Neural cell (in vitro differentiated cells): Measurements from ENCODE around the gene WNT7B. TPM values are rescaled to one million over a fixed set of nuclear protein-coding genes. Genes with fewer than 3 reads are reported as not detected.

Source experiments
- H2AFZ ChIP-seq: fragments of 200-600, 300-800 bp; sonication (generic), shearing (Covaris generic); 2 replicates; pipeline ENCODE4 v1.6.0; 2014; ENCODE audit warnings: low read depth, mild to moderate bottlenecking, antibody characterized with exemption, low read length, moderate library complexity
- H3F3A ChIP-seq: fragments of 200-600 bp; shearing (Covaris generic); 2 replicates; pipeline ENCODE4 v1.6.1; 2016; ENCODE audit warnings: mild to moderate bottlenecking, moderate library complexity, mixed read lengths, antibody characterized with exemption, low read length; ENCODE audit not compliant: insufficient read depth, poor library complexity, severe bottlenecking
- H3K27ac ChIP-seq: fragments of 200-600, 300-800 bp; sonication (generic), shearing (Covaris generic); 2 replicates; pipeline ENCODE4 v1.5.1; 2014; ENCODE audit warnings: mild to moderate bottlenecking, low read length, moderate library complexity
- H3K27me3 ChIP-seq: fragments of 300-800, 200-600 bp; sonication (generic), shearing (Covaris generic); 2 replicates; pipeline ENCODE4 v1.6.0; 2014; ENCODE audit warnings: mild to moderate bottlenecking, low read depth, low read length, moderate library complexity; ENCODE audit not compliant: insufficient read depth
- H3K36me3 ChIP-seq: fragments of 300-800, 200-600 bp; sonication (generic), shearing (Covaris generic); 2 replicates; pipeline ENCODE4 v1.5.1; 2014; ENCODE audit warnings: mild to moderate bottlenecking, antibody characterized with exemption, low read length, moderate library complexity; ENCODE audit not compliant: insufficient read depth
- H3K4me2 ChIP-seq: fragments of 300-800, 200-600 bp; sonication (generic), shearing (Covaris generic); 2 replicates; pipeline ENCODE4 v1.6.0; 2014; ENCODE audit warnings: mild to moderate bottlenecking, low read length
- H3K4me3 ChIP-seq: fragments of 300-800, 200-600 bp; sonication (generic), shearing (Covaris generic); 2 replicates; pipeline ENCODE4 v1.5.1; 2014; ENCODE audit warnings: mild to moderate bottlenecking, low read length, moderate library complexity
- H3K79me2 ChIP-seq: fragments of 200-600 bp; shearing (Covaris generic); replicated peaks from 2 replicates; pipeline ENCODE4 v1.6.0; 2014; ENCODE audit warnings: mild to moderate bottlenecking, low read length, moderate library complexity; ENCODE audit not compliant: insufficient read depth
- H3K9ac ChIP-seq: fragments of 300-800, 200-600 bp; sonication (generic), shearing (Covaris generic); 2 replicates; pipeline ENCODE4 v1.6.1; 2016; ENCODE audit warnings: mild to moderate bottlenecking, low read length, mixed read lengths
- H3K9me2 ChIP-seq: fragments of 200-600 bp; shearing (Covaris generic); 2 replicates; pipeline ENCODE4 v1.6.1; 2016; ENCODE audit warnings: mild to moderate bottlenecking, low read length, mixed read lengths; ENCODE audit not compliant: insufficient read depth
- H3K9me3 ChIP-seq: fragments of 200-600, 300-800 bp; sonication (generic), shearing (Covaris generic); 2 replicates; pipeline ENCODE4 v1.6.1; 2016; ENCODE audit warnings: mild to moderate bottlenecking, mixed run types, low read length, moderate library complexity, mixed read lengths
- H4K20me1 ChIP-seq: fragments of 200-600 bp; shearing (Covaris generic); 2 replicates; pipeline ENCODE4 v1.6.1; 2016; ENCODE audit warnings: mild to moderate bottlenecking, mixed run types; ENCODE audit not compliant: insufficient read depth
- EP300 ChIP-seq: fragments of 450-650 bp; conservative IDR thresholded peaks from 2 replicates; pipeline ENCODE4 v1.6.1; 2014; ENCODE audit warnings: antibody characterized with exemption, mild to moderate bottlenecking, moderate library complexity; ENCODE audit not compliant: poor library complexity, severe bottlenecking
- EZH2 ChIP-seq: fragments of 200-600, 300-800 bp; shearing (Covaris generic), sonication (generic); IDR thresholded peaks from 2 replicates; pipeline ENCODE4 v1.6.1; 2014; ENCODE audit warnings: antibody characterized with exemption, low read length, borderline replicate concordance, mild to moderate bottlenecking; ENCODE audit not compliant: insufficient read depth, poor library complexity, severe bottlenecking
- MXI1 ChIP-seq: fragments of 450-650 bp; conservative IDR thresholded peaks from 2 replicates; pipeline ENCODE4 v1.6.1; 2014; ENCODE audit warnings: antibody characterized with exemption, mild to moderate bottlenecking; ENCODE audit not compliant: poor library complexity, severe bottlenecking
- POLR2AphosphoS5 ChIP-seq: IDR thresholded peaks from 2 replicates; pipeline ENCODE4 v1.6.1; 2012
- RAD21 ChIP-seq: fragments of 450-650 bp; conservative IDR thresholded peaks from 2 replicates; pipeline ENCODE4 v1.6.1; 2014; ENCODE audit warnings: antibody characterized with exemption, mild to moderate bottlenecking, moderate library complexity
- SMC3 ChIP-seq: fragments of 450-650 bp; conservative IDR thresholded peaks from 2 replicates; pipeline ENCODE4 v1.6.1; 2014; ENCODE audit warnings: antibody characterized with exemption, mild to moderate bottlenecking, moderate library complexity; ENCODE audit not compliant: poor library complexity
- TAF1 ChIP-seq: IDR thresholded peaks from 2 replicates; pipeline ENCODE4 v1.6.1; 2012; ENCODE audit warnings: low read depth
- polyA plus RNA-seq: library from polyadenylated mRNA; depleted of rRNA; stranded (reverse); fragments of >200 nt; gene quantifications from 2 replicates; pipeline ENCODE4 v1.2.3, GENCODE V29; 2014
- TF ChIP-seq, protein P1 (sequence below): fragments of 450-650 bp; IDR thresholded peaks from 2 replicates; pipeline ENCODE4 v1.5.1; 2014; ENCODE audit warnings: antibody characterized with exemption, mild to moderate bottlenecking, moderate library complexity; ENCODE audit not compliant: poor library complexity, severe bottlenecking
- TF ChIP-seq, protein P2 (sequence below): IDR thresholded peaks from 2 replicates; pipeline ENCODE4 v1.6.1; 2012; ENCODE audit warnings: borderline replicate concordance

Gene WNT7B
- polyA plus RNA-seq, 1 donor from 2014 or later, result 0.16 TPM

DNA sequence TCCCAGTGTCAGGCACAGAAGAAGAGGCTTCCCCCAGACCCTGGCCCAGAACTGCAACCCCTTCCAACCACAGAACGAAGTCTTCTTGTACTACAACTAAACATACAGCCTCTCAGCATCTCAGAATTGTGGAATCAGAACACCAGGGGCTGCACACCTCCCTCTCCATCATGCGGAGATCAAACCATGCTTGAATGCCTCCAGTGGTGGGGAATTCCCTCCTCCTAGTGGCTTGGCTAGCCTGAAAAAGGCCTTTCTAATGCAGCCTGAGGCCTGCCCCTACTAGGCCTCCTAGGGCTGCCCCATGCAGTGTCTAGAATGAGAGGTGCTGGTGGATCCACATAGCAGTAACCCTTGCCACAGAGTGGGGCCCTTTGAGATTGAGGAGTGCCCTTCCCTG is 62.7 kb downstream of the WNT7B start:
- H4K20me1 ChIP-seq, result no peaks in the 10 kb centered on the region
- H3F3A ChIP-seq, result no peaks in the 10 kb centered on the region
- H3K4me2 ChIP-seq, result no peak overlapping the region
- H2AFZ ChIP-seq, result no peak overlapping the region
- no peaks in the 10 kb centered on the region for H3K9me2 ChIP-seq
- H3K36me3 ChIP-seq, result no peaks in the 10 kb centered on the region
- TF ChIP-seq RAD21 (no peak), SMC3 (no peak), MXI1 (no peak)
- no peak overlapping the region for H3K4me3 ChIP-seq
- H3K9ac ChIP-seq, result no peak overlapping the region
- H3K27ac ChIP-seq, result no peak overlapping the region
- no peaks in the 10 kb centered on the region for H3K79me2 ChIP-seq
- no peaks in the 10 kb centered on the region for H3K27me3 ChIP-seq
- no peaks in the 10 kb centered on the region for H3K9me3 ChIP-seq

DNA sequence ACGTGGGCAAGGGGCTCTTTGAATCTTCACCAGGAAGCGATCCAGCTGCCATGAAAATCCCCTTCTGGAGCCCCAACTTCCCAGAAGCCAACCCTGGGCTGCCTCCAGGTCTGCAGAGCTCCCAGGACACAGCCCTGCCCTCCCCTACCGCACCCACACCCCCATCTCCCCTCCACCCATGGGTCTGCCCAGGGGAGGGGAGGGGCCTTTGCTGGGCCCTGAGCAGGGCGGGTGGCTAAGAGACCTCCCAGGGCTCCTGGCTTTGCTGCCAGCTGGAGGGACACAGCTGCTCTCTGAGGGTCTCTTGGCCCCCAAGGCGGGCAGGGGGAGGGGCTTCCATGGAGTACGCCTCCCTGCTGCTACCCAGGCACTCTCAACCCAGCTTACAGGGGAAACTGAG is 64.1 kb downstream of the WNT7B start:
- Histone ChIP-seq H3K4me2 (no peak overlapping the region), H3F3A (no peaks in the 10 kb centered on the region), H3K9ac (no peak overlapping the region), H4K20me1 (no peaks in the 10 kb centered on the region), H3K27me3 (no peaks in the 10 kb centered on the region), H3K79me2 (no peaks in the 10 kb centered on the region), H3K9me2 (no peaks in the 10 kb centered on the region), H2AFZ (no peak overlapping the region), H3K9me3 (no peaks in the 10 kb centered on the region), H3K4me3 (no peak overlapping the region), H3K36me3 (no peaks in the 10 kb centered on the region), H3K27ac (no peak overlapping the region)
- TF ChIP-seq EZH2 (no peak), RAD21 (no peak), EP300 (no peak), SMC3 (no peak), POLR2AphosphoS5 (no peak), TAF1 (no peak), MXI1 (no peak)
- TF ChIP-seq, protein P1, sequence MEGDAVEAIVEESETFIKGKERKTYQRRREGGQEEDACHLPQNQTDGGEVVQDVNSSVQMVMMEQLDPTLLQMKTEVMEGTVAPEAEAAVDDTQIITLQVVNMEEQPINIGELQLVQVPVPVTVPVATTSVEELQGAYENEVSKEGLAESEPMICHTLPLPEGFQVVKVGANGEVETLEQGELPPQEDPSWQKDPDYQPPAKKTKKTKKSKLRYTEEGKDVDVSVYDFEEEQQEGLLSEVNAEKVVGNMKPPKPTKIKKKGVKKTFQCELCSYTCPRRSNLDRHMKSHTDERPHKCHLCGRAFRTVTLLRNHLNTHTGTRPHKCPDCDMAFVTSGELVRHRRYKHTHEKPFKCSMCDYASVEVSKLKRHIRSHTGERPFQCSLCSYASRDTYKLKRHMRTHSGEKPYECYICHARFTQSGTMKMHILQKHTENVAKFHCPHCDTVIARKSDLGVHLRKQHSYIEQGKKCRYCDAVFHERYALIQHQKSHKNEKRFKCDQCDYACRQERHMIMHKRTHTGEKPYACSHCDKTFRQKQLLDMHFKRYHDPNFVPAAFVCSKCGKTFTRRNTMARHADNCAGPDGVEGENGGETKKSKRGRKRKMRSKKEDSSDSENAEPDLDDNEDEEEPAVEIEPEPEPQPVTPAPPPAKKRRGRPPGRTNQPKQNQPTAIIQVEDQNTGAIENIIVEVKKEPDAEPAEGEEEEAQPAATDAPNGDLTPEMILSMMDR, result no peak
- TF ChIP-seq, protein P2, sequence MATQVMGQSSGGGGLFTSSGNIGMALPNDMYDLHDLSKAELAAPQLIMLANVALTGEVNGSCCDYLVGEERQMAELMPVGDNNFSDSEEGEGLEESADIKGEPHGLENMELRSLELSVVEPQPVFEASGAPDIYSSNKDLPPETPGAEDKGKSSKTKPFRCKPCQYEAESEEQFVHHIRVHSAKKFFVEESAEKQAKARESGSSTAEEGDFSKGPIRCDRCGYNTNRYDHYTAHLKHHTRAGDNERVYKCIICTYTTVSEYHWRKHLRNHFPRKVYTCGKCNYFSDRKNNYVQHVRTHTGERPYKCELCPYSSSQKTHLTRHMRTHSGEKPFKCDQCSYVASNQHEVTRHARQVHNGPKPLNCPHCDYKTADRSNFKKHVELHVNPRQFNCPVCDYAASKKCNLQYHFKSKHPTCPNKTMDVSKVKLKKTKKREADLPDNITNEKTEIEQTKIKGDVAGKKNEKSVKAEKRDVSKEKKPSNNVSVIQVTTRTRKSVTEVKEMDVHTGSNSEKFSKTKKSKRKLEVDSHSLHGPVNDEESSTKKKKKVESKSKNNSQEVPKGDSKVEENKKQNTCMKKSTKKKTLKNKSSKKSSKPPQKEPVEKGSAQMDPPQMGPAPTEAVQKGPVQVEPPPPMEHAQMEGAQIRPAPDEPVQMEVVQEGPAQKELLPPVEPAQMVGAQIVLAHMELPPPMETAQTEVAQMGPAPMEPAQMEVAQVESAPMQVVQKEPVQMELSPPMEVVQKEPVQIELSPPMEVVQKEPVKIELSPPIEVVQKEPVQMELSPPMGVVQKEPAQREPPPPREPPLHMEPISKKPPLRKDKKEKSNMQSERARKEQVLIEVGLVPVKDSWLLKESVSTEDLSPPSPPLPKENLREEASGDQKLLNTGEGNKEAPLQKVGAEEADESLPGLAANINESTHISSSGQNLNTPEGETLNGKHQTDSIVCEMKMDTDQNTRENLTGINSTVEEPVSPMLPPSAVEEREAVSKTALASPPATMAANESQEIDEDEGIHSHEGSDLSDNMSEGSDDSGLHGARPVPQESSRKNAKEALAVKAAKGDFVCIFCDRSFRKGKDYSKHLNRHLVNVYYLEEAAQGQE, result no peak
